ENCODE data around the gene CRYL1.

DNA sequence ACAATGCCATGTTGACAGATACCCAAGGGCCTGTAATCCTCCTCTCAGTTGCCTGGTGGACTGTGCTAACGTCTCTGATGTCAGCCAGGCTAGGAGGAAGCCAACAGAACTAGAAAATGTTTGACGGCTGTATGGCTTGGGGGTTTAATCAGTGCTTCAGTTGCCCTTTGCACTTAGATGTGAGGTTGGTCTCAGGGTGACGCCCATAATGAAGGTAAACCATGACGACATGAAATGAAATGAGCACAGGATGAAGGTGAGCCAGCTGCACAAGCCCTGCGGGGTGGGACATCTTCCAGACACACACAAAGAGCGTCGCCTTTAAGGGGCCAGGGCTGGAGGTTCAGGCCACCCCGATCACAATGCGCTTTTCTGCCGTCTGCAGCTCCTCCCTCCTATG, 127.2 kb downstream of the CRYL1 start:
- TF ChIP-seq, protein P1, sequence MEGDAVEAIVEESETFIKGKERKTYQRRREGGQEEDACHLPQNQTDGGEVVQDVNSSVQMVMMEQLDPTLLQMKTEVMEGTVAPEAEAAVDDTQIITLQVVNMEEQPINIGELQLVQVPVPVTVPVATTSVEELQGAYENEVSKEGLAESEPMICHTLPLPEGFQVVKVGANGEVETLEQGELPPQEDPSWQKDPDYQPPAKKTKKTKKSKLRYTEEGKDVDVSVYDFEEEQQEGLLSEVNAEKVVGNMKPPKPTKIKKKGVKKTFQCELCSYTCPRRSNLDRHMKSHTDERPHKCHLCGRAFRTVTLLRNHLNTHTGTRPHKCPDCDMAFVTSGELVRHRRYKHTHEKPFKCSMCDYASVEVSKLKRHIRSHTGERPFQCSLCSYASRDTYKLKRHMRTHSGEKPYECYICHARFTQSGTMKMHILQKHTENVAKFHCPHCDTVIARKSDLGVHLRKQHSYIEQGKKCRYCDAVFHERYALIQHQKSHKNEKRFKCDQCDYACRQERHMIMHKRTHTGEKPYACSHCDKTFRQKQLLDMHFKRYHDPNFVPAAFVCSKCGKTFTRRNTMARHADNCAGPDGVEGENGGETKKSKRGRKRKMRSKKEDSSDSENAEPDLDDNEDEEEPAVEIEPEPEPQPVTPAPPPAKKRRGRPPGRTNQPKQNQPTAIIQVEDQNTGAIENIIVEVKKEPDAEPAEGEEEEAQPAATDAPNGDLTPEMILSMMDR (IDR thresholded peaks at IDR 0.05): no peak
- no peak for TF ChIP-seq POLR2A (IDR thresholded peaks at IDR 0.05)

Measured in adrenal gland (tissue), 5 donors.